HepG2 (cell line): ENCODE measurements around the gene GSAP. TPM values are rescaled to one million over a fixed set of nuclear protein-coding genes. Genes with fewer than 3 reads are reported as not detected.

ENCODE experiments used
- ATAC-seq: fragments of 200-7000 bp; cut with Tn5 transposase; 3 replicates; pipeline ENCODE4 v1.9.1; 2020; ENCODE audit warnings: mild to moderate bottlenecking, moderate library complexity
- Bru-seq: library from RNA; stranded (reverse); fragments of 400-500 nt; gene quantifications from one replicate; lab custom pipeline; 2021; lab: Mats Ljungman, UMichigan
- BruChase-seq, 2 experiments: library from RNA; stranded (reverse); fragments of 400-500 nt; gene quantifications; one replicate each; lab custom pipeline; 2021; lab: Mats Ljungman, UMichigan
- BruUV-seq: library from RNA; stranded (reverse); fragments of 400-500 nt; replicated peaks from 2 replicates; lab custom pipeline; 2021; lab: Mats Ljungman, UMichigan
- CTCF ChIA-PET: fragments of 300-600 bp; formaldehyde crosslinking; extraction: SDS; loops from one replicate; lab custom pipeline; 2021; ENCODE audit warnings: low total read pairs, inconsistent platforms, low intra/inter-chr PET ratio; lab: Yijun Ruan, JAX
- POLR2A ChIA-PET: fragments of 350-600 bp; sonication (Branson Sonifier 250); formaldehyde crosslinking; loops from one replicate; lab custom pipeline; 2020; ENCODE audit warnings: antibody characterized with exemption, inconsistent platforms; lab: Yijun Ruan, JAX
- DNase-seq: peaks from one replicate; pipeline ENCODE4 v3.0.0-alpha.2; 2015; ENCODE audit warnings: low spot score
- FAIRE-seq: peaks from 3 replicates; lab custom pipeline; 2011; peaks lifted over from hg19 to GRCh38; lab: Jason Lieb, UNC
- H2AFZ ChIP-seq: one replicate; pipeline ENCODE4 v1.6.1; 2011; ENCODE audit warnings: low read length, inconsistent platforms
- H3K27ac ChIP-seq: fragments of 300-600 bp; 3 replicates; pipeline ENCODE4 v1.8.0; 2011; ENCODE audit warnings: mixed run types, mild to moderate bottlenecking, mixed read lengths, low read length, inconsistent platforms; ENCODE audit not compliant: insufficient read depth; ENCODE audit errors: extremely low read length
- H3K27me3 ChIP-seq, 2 experiments: fragments of 200-600 bp in 1 of 2; 2 replicates in 1 of 2; 3 replicates in 1 of 2; pipeline versions ENCODE4 v1.6.0 to v1.8.0; 2011; ENCODE audit warnings: low read length in 2 of 2, mild to moderate bottlenecking in 2 of 2, moderate library complexity in 2 of 2, inconsistent platforms in 1 of 2; ENCODE audit not compliant: insufficient read depth in 2 of 2, control insufficient read depth in 1 of 2
- H3K36me3 ChIP-seq, 2 experiments: fragments of 200-600 bp in 1 of 2; replicated peaks in 1 of 2; 2 replicates in 1 of 2; 3 replicates in 1 of 2; pipeline versions ENCODE4 v1.5.1 to v1.8.0; 2011; ENCODE audit warnings: low read length in 2 of 2, inconsistent platforms in 1 of 2; ENCODE audit not compliant: insufficient read depth in 2 of 2, control insufficient read depth in 1 of 2
- H3K4me1 ChIP-seq: 2 replicates; pipeline ENCODE4 v1.5.1; 2012; ENCODE audit warnings: low read length, inconsistent platforms; ENCODE audit not compliant: insufficient read depth
- H3K4me2 ChIP-seq: 2 replicates; pipeline ENCODE4 v1.6.0; 2011; ENCODE audit warnings: low read depth, low read length, inconsistent platforms
- H3K4me3 ChIP-seq, 3 experiments: fragments of 200-600 bp in 1 of 3; sonication (generic), shearing (Covaris generic) in 1 of 3; replicated peaks in 1 of 3; 2 replicates each; pipeline ENCODE4 v1.5.1; 2011 to 2016; ENCODE audit warnings: low read length in 3 of 3, inconsistent platforms in 2 of 3, low read depth in 2 of 3, mild to moderate bottlenecking in 2 of 3, control low read depth in 1 of 3, mixed read lengths in 1 of 3; ENCODE audit not compliant: insufficient read depth in 1 of 3
- H3K79me2 ChIP-seq: one replicate; pipeline ENCODE4 v1.6.1; 2011; ENCODE audit warnings: low read length, inconsistent platforms; ENCODE audit not compliant: insufficient read depth
- H3K9ac ChIP-seq: 2 replicates; pipeline ENCODE4 v1.6.0; 2011; ENCODE audit warnings: mild to moderate bottlenecking, low read depth, low read length, inconsistent platforms; ENCODE audit not compliant: insufficient read depth
- H3K9me3 ChIP-seq: 2 replicates; pipeline ENCODE4 v1.5.1; 2012; ENCODE audit warnings: mild to moderate bottlenecking, low read length
- H4K20me1 ChIP-seq: 2 replicates; pipeline ENCODE4 v1.6.0; 2011; ENCODE audit warnings: inconsistent platforms, mild to moderate bottlenecking, low read length, moderate library complexity; ENCODE audit not compliant: insufficient read depth
- DRAP1 ChIP-seq: IDR thresholded peaks from 2 replicates; pipeline ENCODE4 v1.6.1; 2016; ENCODE audit warnings: missing genetic modification reagents, missing compliant biosample characterization
- PAF1 ChIP-seq: IDR thresholded peaks from 2 replicates; pipeline ENCODE4 v1.6.1; 2016; ENCODE audit warnings: missing genetic modification reagents, missing compliant biosample characterization
- PPARG ChIP-seq: conservative IDR thresholded peaks from 2 replicates; pipeline ENCODE4 v1.6.1; 2016; ENCODE audit warnings: missing biosample characterization, missing genetic modification reagents
- ZBTB33 ChIP-seq: sonication (generic); formaldehyde crosslinking; IDR thresholded peaks from 2 replicates; pipeline ENCODE4 v1.4.0; 2020; ENCODE audit warnings: missing genetic modification reagents
- ZFP36L1 ChIP-seq: sonication (generic); formaldehyde crosslinking; IDR thresholded peaks from 2 replicates; pipeline ENCODE4 v1.8.0; 2022; ENCODE audit warnings: mild to moderate bottlenecking, missing genetic modification reagents, moderate library complexity
- ZNF788 ChIP-seq: sonication (generic); formaldehyde crosslinking; IDR thresholded peaks from 2 replicates; pipeline ENCODE4 v1.5.0; 2020; ENCODE audit warnings: mild to moderate bottlenecking, missing genetic modification reagents, borderline replicate concordance
- WGBS: methylation state at CpG from one replicate; pipeline ENCODE4 v1.1.6; 2017; ENCODE audit warnings: low lambda C conversion rate; 5-methylcytosine and 5-hydroxymethylcytosine counted together
- in situ Hi-C: cut with HindIII; loops from 2 replicates; pipeline ENCODE4 v1.10.0; 2017; ENCODE audit warnings: low pct_unique_long_range_greater_than_20kb; ENCODE audit not compliant: extremely low pct_ligation_motif_present
- intact Hi-C: fragments of 100-400 bp; cut with micrococcal nuclease; formaldehyde crosslinking; loops from one replicate; pipeline ENCODE4 v1.10.0; 2022; ENCODE audit not compliant: unreplicated experiment
- long read RNA-seq, 2 experiments: library from RNA in 1 of 2; library from polyadenylated mRNA in 1 of 2; stranded (forward) in 1 of 2; unstranded in 1 of 2; transcript quantifications; one replicate each; pipeline ENCODE4 v2.0.0, GENCODE V29; 2019 to 2022
- polyA minus RNA-seq, 3 experiments: library from RNA; depleted of rRNA, polyadenylated mRNA; stranded (reverse); fragments of >200 nt; gene quantifications; 2 replicates each; pipeline ENCODE4 v1.2.3, GENCODE V29; 2011; ENCODE audit warnings: low replicate concordance in 1 of 3
- polyA plus RNA-seq, 8 experiments: library from polyadenylated mRNA; depleted of rRNA in 3 of 8; stranded (reverse) in 7 of 8; unstranded in 1 of 8; fragments of >200 nt; fragmentation: Illumina TruSeq in 4 of 8; extraction: Trizol in 4 of 8; gene quantifications; 2 replicates each; pipeline versions ENCODE4 v1.2.1 to v1.2.3, GENCODE V29; 2011 to 2016; ENCODE audit warnings: low read depth in 4 of 8, missing spikeins in 1 of 8, mixed read lengths in 1 of 8; ENCODE audit not compliant: insufficient read depth in 1 of 8
- total RNA-seq, 5 experiments: library from RNA; depleted of rRNA; stranded (reverse); fragments of >200 nt; fragmentation: Illumina TruSeq; extraction: Trizol; gene quantifications; 2 replicates each; pipeline ENCODE4 v1.2.3, GENCODE V29; 2016; ENCODE audit warnings: low read depth in 1 of 5
- TF ChIP-seq, protein P1 (sequence below): sonication (generic); formaldehyde crosslinking; IDR thresholded peaks from 2 replicates; pipeline ENCODE4 v1.9.0; 2021; ENCODE audit warnings: missing genetic modification reagents, mild to moderate bottlenecking, borderline replicate concordance

GSAP gene, protein sequence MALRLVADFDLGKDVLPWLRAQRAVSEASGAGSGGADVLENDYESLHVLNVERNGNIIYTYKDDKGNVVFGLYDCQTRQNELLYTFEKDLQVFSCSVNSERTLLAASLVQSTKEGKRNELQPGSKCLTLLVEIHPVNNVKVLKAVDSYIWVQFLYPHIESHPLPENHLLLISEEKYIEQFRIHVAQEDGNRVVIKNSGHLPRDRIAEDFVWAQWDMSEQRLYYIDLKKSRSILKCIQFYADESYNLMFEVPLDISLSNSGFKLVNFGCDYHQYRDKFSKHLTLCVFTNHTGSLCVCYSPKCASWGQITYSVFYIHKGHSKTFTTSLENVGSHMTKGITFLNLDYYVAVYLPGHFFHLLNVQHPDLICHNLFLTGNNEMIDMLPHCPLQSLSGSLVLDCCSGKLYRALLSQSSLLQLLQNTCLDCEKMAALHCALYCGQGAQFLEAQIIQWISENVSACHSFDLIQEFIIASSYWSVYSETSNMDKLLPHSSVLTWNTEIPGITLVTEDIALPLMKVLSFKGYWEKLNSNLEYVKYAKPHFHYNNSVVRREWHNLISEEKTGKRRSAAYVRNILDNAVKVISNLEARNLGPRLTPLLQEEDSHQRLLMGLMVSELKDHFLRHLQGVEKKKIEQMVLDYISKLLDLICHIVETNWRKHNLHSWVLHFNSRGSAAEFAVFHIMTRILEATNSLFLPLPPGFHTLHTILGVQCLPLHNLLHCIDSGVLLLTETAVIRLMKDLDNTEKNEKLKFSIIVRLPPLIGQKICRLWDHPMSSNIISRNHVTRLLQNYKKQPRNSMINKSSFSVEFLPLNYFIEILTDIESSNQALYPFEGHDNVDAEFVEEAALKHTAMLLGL
- total RNA-seq (2016; rRNA removed; fragmentation: Illumina TruSeq; extraction: Trizol) (15.6 and 34.6 TPM in 2 replicates), polyA plus RNA-seq (2011; rRNA removed) (33.6 and 40.6 TPM in 2 replicates), polyA minus RNA-seq (2011; rRNA and poly(A)+ RNA removed; ENCODE audit: low replicate concordance) (28.9 TPM in 1 of 2 replicates, not detected in the other), Bru-seq, nascent RNA (percentile 88 among the genes with signal in this experiment), BruChase-seq, experiment 1, labeled RNA remaining after a 6-hour chase (percentile 73 among the genes with signal in this experiment), BruChase-seq, experiment 2, labeled RNA remaining after a 2-hour chase (percentile 86 among the genes with signal in this experiment)
- total RNA-seq (2016; cell fraction: cytosol; rRNA removed; fragmentation: Illumina TruSeq; extraction: Trizol; ENCODE audit: low read depth): 16.9 and 17.1 TPM in 2 replicates
- 17.6 and 34.6 TPM in 2 replicates for total RNA-seq (2016; cell fraction: insoluble cytoplasmic fraction; rRNA removed; fragmentation: Illumina TruSeq; extraction: Trizol)
- total RNA-seq (2016; cell fraction: membrane; rRNA removed; fragmentation: Illumina TruSeq; extraction: Trizol): 15.9 and 18.6 TPM in 2 replicates
- 83.9 and 97.3 TPM in 2 replicates for total RNA-seq (2016; cell fraction: nucleus; rRNA removed; fragmentation: Illumina TruSeq; extraction: Trizol)
- polyA plus RNA-seq (2011; cell fraction: cytosol; rRNA removed): 6.9 and 7.5 TPM in 2 replicates
- 125 and 131 TPM in 2 replicates for polyA plus RNA-seq (2011; cell fraction: nucleus; rRNA removed)
- polyA plus RNA-seq (2012): 13.4 and 21.8 TPM in 2 replicates
- 2.5 and 2.9 TPM in 2 replicates for polyA plus RNA-seq (2016; cell fraction: cytosol; fragmentation: Illumina TruSeq; extraction: Trizol; ENCODE audit: low read depth)
- polyA plus RNA-seq (2016; cell fraction: insoluble cytoplasmic fraction; fragmentation: Illumina TruSeq; extraction: Trizol; ENCODE audit: low read depth): 11.8 and 12.4 TPM in 2 replicates
- 5.4 and 5.5 TPM in 2 replicates for polyA plus RNA-seq (2016; cell fraction: membrane; fragmentation: Illumina TruSeq; extraction: Trizol; ENCODE audit: low read depth)
- polyA plus RNA-seq (2016; cell fraction: nucleus; fragmentation: Illumina TruSeq; extraction: Trizol; ENCODE audit: insufficient read depth, low read depth): 116 and 121 TPM in 2 replicates
- polyA minus RNA-seq (2011; cell fraction: cytosol; rRNA and poly(A)+ RNA removed): 5.1 and 7.3 TPM in 2 replicates
- 126 and 129 TPM in 2 replicates for polyA minus RNA-seq (2011; cell fraction: nucleus; rRNA and poly(A)+ RNA removed)
- long read RNA-seq, experiment 1, partial matches to known transcripts: 5 of 13 reads
- long read RNA-seq, experiment 1, other reads (novel, unspliced or antisense): 6 of 13 reads
- long read RNA-seq, experiment 2, partial matches to known transcripts: 3 of 17 reads
- long read RNA-seq, experiment 2, other reads (novel, unspliced or antisense): 14 of 17 reads

- in situ Hi-C loops: no loop called here
- no peaks in the 10 kb centered on the region for H4K20me1 ChIP-seq
- intact Hi-C loops: loop anchor here (5.0 kb wide), 1 partner anchor 121 kb away; the partner anchor contains the start of gene PTPN12
- no peaks in the 10 kb centered on the region for H3K27me3 ChIP-seq
- H3K79me2 ChIP-seq: peaks cover 54% of the 10 kb centered on the region
- CTCF ChIA-PET: no interaction called here
- no peaks in the 10 kb centered on the region for H3K36me3 ChIP-seq
- BruUV-seq: no TSS peak
- FAIRE-seq: no peak
- 2% methylated on average over 12 of the region's 93 CpGs for WGBS
- H3K9me3 ChIP-seq: no peaks in the 10 kb centered on the region
- H3K4me1 ChIP-seq: peaks cover 71% of the 10 kb centered on the region
- POLR2A ChIA-PET: interaction anchor here (0.6 to 4.0 kb wide), 20 partner anchors 8 to 171 kb away, joined by 3 to 28 read pairs (median 8); partner anchors contain the start of gene PTPN12
- peak within 1 kb of the TSS; percentile 98 for H3K9ac ChIP-seq
- peak within 1 kb of the TSS; percentile 95 for H3K4me2 ChIP-seq
- peak within 1 kb of the TSS; percentile 68 to 86 (median 81) for H3K4me3 ChIP-seq
- peak; percentile 88 for ATAC-seq
- DNase-seq: no peak
- peak within 1 kb of the TSS; percentile 94 for H3K27ac ChIP-seq
- H2AFZ ChIP-seq: no peak within 1 kb of the TSS
- TF ChIP-seq ZNF788 (CRISPR knock-in tag): no peak
- TF ChIP-seq DRAP1 (CRISPR knock-in tag): peak; percentile 55; the same call in 1 of the 2 replicates
- TF ChIP-seq PPARG (CRISPR knock-in tag): no peak
- TF ChIP-seq, protein P1, sequence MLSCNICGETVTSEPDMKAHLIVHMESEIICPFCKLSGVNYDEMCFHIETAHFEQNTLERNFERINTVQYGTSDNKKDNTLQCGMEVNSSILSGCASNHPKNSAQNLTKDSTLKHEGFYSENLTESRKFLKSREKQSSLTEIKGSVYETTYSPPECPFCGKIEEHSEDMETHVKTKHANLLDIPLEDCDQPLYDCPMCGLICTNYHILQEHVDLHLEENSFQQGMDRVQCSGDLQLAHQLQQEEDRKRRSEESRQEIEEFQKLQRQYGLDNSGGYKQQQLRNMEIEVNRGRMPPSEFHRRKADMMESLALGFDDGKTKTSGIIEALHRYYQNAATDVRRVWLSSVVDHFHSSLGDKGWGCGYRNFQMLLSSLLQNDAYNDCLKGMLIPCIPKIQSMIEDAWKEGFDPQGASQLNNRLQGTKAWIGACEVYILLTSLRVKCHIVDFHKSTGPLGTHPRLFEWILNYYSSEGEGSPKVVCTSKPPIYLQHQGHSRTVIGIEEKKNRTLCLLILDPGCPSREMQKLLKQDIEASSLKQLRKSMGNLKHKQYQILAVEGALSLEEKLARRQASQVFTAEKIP (CRISPR knock-in tag): no peak
- no peak for TF ChIP-seq ZBTB33 (CRISPR knock-in tag)
- no peak for TF ChIP-seq ZFP36L1 (CRISPR knock-in tag)
- no peak for TF ChIP-seq PAF1 (CRISPR knock-in tag)
These were observed at the start of gene GSAP for GRCh38 chr7:77415823-77416620. Gene GSAP, minus strand, starts transcription at chr7:77416349. Its CDS starts 28 bp downstream, at chr7:77416321.
